HepG2 (cell line): ENCODE data around the gene TGFBR1. TPM values are rescaled to one million over a fixed set of nuclear protein-coding genes. Genes with fewer than 3 reads are reported as not detected.

Experiments used
- ARNTL ChIP-seq: sonication (generic); formaldehyde crosslinking; IDR thresholded peaks from 2 replicates; pipeline ENCODE4 v1.4.0; 2020; ENCODE audit warnings: mild to moderate bottlenecking, missing genetic modification reagents
- CBX5 ChIP-seq: sonication (generic); formaldehyde crosslinking; IDR thresholded peaks from 2 replicates; pipeline ENCODE4 v1.4.0; 2020; ENCODE audit warnings: missing genetic modification reagents, borderline replicate concordance
- CHD2 ChIP-seq: IDR thresholded peaks from 2 replicates; pipeline ENCODE4 v1.6.1; 2011; ENCODE audit warnings: low read depth, low read length, improper control_type of control experiment
- CREM ChIP-seq, 2 experiments: sonication (generic) in 1 of 2; formaldehyde crosslinking in 1 of 2; IDR thresholded peaks; 2 replicates each; pipeline versions ENCODE4 v1.4.0 to v1.6.1; 2016 to 2020; ENCODE audit warnings: antibody characterized with exemption in 1 of 2, mild to moderate bottlenecking in 1 of 2, missing genetic modification reagents in 1 of 2
- GATA4 ChIP-seq: sonication (generic); IDR thresholded peaks from 2 replicates; pipeline ENCODE4 v1.6.1; 2016; ENCODE audit warnings: antibody characterized with exemption, low read depth, borderline replicate concordance
- HES4 ChIP-seq: sonication (generic); formaldehyde crosslinking; IDR thresholded peaks from 2 replicates; pipeline ENCODE4 v1.9.0; 2021; ENCODE audit warnings: mild to moderate bottlenecking, missing genetic modification reagents, borderline replicate concordance
- KDM5A ChIP-seq: fragments of 200-600 bp; sonication (generic); IDR thresholded peaks from 2 replicates; pipeline ENCODE4 v1.7.0; 2018; ENCODE audit warnings: antibody characterized with exemption, mild to moderate bottlenecking, low read length, borderline replicate concordance
- RBAK ChIP-seq: sonication (generic); formaldehyde crosslinking; IDR thresholded peaks from 2 replicates; pipeline ENCODE4 v1.5.1; 2020; ENCODE audit warnings: mild to moderate bottlenecking, missing genetic modification reagents
- SAP130 ChIP-seq: IDR thresholded peaks from 2 replicates; pipeline ENCODE4 v1.6.1; 2016; ENCODE audit warnings: low read depth
- SOX13 ChIP-seq, 3 experiments: fragments of 450-650 bp in 1 of 3; sonication (generic) in 1 of 3; formaldehyde crosslinking in 1 of 3; IDR thresholded peaks in 2 of 3; conservative IDR thresholded peaks in 1 of 3; 2 replicates each; pipeline versions ENCODE4 v1.5.0 to v1.6.1; 2016 to 2020; ENCODE audit warnings: antibody characterized with exemption in 1 of 3, mild to moderate bottlenecking in 1 of 3, missing compliant biosample characterization in 1 of 3, missing genetic modification reagents in 1 of 3, moderate library complexity in 1 of 3
- SP1 ChIP-seq, 2 experiments: fragments of 450-650 bp in 1 of 2; sonication (generic) in 1 of 2; formaldehyde crosslinking in 1 of 2; IDR thresholded peaks; 2 replicates each; pipeline versions ENCODE4 v1.4.0 to v1.6.1; 2016 to 2020; ENCODE audit warnings: missing genetic modification reagents in 1 of 2
- SPEN ChIP-seq: sonication (generic); formaldehyde crosslinking; IDR thresholded peaks from 2 replicates; pipeline ENCODE4 v1.5.1; 2020; ENCODE audit warnings: low read depth, mild to moderate bottlenecking, missing genetic modification reagents
- TBX2 ChIP-seq: sonication (generic); formaldehyde crosslinking; IDR thresholded peaks from 2 replicates; pipeline ENCODE4 v1.5.0; 2020; ENCODE audit warnings: missing genetic modification reagents, mild to moderate bottlenecking, borderline replicate concordance
- ZBTB42 ChIP-seq: sonication (generic); formaldehyde crosslinking; IDR thresholded peaks from 2 replicates; pipeline ENCODE4 v1.5.0; 2020; ENCODE audit warnings: mild to moderate bottlenecking, missing genetic modification reagents
- ZNF33B ChIP-seq: sonication (generic); formaldehyde crosslinking; IDR thresholded peaks from 2 replicates; pipeline ENCODE4 v1.5.1; 2020; ENCODE audit warnings: mild to moderate bottlenecking, missing genetic modification reagents
- ZNF678 ChIP-seq: sonication (generic); formaldehyde crosslinking; IDR thresholded peaks from 2 replicates; pipeline ENCODE4 v1.4.0; 2020; ENCODE audit warnings: mild to moderate bottlenecking, missing genetic modification reagents
- polyA plus RNA-seq, 8 experiments: library from polyadenylated mRNA; depleted of rRNA in 3 of 8; stranded (reverse) in 7 of 8; unstranded in 1 of 8; fragments of >200 nt; fragmentation: Illumina TruSeq in 4 of 8; extraction: Trizol in 4 of 8; gene quantifications; 2 replicates each; pipeline versions ENCODE4 v1.2.1 to v1.2.3, GENCODE V29; 2011 to 2016; ENCODE audit warnings: low read depth in 4 of 8, missing spikeins in 1 of 8, mixed read lengths in 1 of 8; ENCODE audit not compliant: insufficient read depth in 1 of 8
- total RNA-seq, 5 experiments: library from RNA; depleted of rRNA; stranded (reverse); fragments of >200 nt; fragmentation: Illumina TruSeq; extraction: Trizol; gene quantifications; 2 replicates each; pipeline ENCODE4 v1.2.3, GENCODE V29; 2016; ENCODE audit warnings: low read depth in 1 of 5
- TF ChIP-seq, protein P1 (sequence below), 2 experiments: IDR thresholded peaks; 2 replicates each; pipeline ENCODE4 v1.6.1; 2011 to 2012; ENCODE audit warnings: low read length in 2 of 2, borderline replicate concordance in 1 of 2, low read depth in 1 of 2, mild to moderate bottlenecking in 1 of 2, moderate library complexity in 1 of 2
- TF ChIP-seq, protein P2 (sequence below): sonication (generic); formaldehyde crosslinking; IDR thresholded peaks from 2 replicates; pipeline ENCODE4 v1.8.1; 2023; ENCODE audit warnings: mild to moderate bottlenecking, missing genetic modification reagents
- TF ChIP-seq, protein P3 (sequence below): IDR thresholded peaks from 2 replicates; pipeline ENCODE4 v1.4.0; 2020; ENCODE audit warnings: mild to moderate bottlenecking, missing genetic modification reagents

Gene TGFBR1
- total and polyA plus RNA-seq, 2 of the 13 experiments (the other 11 are each of a cell fraction or from before 2014, with no cell fraction given), result 16.8 to 23.9 TPM

DNA sequence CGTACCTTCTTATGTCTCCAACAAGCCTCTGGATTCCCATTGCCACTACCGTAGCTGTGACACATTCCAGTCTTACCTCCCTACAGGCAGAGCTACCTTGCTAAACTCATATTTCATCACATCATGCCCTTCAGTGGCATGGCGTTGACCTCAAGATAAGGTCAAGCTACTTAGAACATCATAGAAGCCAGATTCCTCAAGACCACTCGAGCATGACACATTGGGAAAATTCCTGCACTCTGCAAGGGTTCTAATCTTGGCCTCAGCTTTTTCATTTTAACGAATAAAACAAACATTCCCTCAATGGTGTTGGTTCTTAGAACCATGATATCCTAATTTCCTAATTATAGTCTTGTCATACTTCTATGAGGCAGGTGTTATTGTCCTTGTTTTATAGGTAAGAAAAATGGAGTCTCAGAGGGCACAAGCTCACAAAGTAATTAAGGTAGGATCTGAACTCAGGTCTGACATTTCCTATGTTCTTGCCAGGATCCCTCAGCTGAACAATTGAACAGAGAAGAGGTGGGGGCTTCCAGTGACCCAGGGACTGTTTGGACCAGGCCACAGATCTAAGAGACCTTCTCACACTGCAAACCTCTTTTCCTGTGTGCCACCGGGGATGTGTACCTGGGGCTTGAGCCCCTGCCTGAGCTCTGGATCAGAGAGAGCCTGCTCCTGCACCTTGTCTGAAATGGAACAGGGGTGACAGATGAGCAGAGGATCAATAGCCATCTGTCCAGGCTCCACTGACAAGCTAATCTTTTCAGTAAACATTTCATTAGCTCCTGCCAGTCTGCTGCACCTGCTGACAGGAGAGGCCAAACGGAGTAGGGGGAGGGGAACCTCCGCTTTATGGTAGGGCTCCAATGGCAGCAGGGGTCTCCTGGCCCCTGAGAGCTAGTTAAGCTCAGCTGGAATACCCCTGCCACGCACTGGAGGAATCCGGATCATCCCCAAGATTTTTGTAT is 67.5 kb downstream of the TGFBR1 start (continued):
- TF ChIP-seq, protein P1, sequence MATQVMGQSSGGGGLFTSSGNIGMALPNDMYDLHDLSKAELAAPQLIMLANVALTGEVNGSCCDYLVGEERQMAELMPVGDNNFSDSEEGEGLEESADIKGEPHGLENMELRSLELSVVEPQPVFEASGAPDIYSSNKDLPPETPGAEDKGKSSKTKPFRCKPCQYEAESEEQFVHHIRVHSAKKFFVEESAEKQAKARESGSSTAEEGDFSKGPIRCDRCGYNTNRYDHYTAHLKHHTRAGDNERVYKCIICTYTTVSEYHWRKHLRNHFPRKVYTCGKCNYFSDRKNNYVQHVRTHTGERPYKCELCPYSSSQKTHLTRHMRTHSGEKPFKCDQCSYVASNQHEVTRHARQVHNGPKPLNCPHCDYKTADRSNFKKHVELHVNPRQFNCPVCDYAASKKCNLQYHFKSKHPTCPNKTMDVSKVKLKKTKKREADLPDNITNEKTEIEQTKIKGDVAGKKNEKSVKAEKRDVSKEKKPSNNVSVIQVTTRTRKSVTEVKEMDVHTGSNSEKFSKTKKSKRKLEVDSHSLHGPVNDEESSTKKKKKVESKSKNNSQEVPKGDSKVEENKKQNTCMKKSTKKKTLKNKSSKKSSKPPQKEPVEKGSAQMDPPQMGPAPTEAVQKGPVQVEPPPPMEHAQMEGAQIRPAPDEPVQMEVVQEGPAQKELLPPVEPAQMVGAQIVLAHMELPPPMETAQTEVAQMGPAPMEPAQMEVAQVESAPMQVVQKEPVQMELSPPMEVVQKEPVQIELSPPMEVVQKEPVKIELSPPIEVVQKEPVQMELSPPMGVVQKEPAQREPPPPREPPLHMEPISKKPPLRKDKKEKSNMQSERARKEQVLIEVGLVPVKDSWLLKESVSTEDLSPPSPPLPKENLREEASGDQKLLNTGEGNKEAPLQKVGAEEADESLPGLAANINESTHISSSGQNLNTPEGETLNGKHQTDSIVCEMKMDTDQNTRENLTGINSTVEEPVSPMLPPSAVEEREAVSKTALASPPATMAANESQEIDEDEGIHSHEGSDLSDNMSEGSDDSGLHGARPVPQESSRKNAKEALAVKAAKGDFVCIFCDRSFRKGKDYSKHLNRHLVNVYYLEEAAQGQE (IDR thresholded peaks at IDR 0.05; ENCODE audit: borderline replicate concordance in 1 of 2, low read depth in 1 of 2, low read length in 2 of 2), result no peak
- no peak for TF ChIP-seq KDM5A
- TF ChIP-seq ARNTL, result no peak
- TF ChIP-seq ZNF678 (CRISPR knock-in tag), result no peak
- TF ChIP-seq GATA4, result no peak
- TF ChIP-seq CREM (IDR thresholded peaks at IDR 0.05), result no peak
- TF ChIP-seq CREM (CRISPR knock-in tag; IDR thresholded peaks at IDR 0.05), result no peak
- TF ChIP-seq SOX13 (IDR thresholded peaks at IDR 0.05), result peak; percentile 61
- peak in 1 of 2 experiments; percentile 91; a peak in 2 of 4 replicates for TF ChIP-seq SOX13 (CRISPR knock-in tag; conservative IDR thresholded peaks at IDR 0.05 in 1 of 2, IDR thresholded peaks at IDR 0.05 in 1 of 2)
- TF ChIP-seq CHD2, result no peak
- TF ChIP-seq RBAK (CRISPR knock-in tag), result 0 out of 2 replicates have a peak, but pooled peaks have one; percentile 34
- TF ChIP-seq ZBTB42 (CRISPR knock-in tag), result no peak
- no peak for TF ChIP-seq SP1 (IDR thresholded peaks at IDR 0.05)
- no peak for TF ChIP-seq SP1 (CRISPR knock-in tag; IDR thresholded peaks at IDR 0.05)
- TF ChIP-seq, protein P2, sequence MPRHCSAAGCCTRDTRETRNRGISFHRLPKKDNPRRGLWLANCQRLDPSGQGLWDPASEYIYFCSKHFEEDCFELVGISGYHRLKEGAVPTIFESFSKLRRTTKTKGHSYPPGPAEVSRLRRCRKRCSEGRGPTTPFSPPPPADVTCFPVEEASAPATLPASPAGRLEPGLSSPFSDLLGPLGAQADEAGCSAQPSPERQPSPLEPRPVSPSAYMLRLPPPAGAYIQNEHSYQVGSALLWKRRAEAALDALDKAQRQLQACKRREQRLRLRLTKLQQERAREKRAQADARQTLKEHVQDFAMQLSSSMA, result peak; percentile 59; the same call in 1 of the 2 replicates
- TF ChIP-seq, protein P3, sequence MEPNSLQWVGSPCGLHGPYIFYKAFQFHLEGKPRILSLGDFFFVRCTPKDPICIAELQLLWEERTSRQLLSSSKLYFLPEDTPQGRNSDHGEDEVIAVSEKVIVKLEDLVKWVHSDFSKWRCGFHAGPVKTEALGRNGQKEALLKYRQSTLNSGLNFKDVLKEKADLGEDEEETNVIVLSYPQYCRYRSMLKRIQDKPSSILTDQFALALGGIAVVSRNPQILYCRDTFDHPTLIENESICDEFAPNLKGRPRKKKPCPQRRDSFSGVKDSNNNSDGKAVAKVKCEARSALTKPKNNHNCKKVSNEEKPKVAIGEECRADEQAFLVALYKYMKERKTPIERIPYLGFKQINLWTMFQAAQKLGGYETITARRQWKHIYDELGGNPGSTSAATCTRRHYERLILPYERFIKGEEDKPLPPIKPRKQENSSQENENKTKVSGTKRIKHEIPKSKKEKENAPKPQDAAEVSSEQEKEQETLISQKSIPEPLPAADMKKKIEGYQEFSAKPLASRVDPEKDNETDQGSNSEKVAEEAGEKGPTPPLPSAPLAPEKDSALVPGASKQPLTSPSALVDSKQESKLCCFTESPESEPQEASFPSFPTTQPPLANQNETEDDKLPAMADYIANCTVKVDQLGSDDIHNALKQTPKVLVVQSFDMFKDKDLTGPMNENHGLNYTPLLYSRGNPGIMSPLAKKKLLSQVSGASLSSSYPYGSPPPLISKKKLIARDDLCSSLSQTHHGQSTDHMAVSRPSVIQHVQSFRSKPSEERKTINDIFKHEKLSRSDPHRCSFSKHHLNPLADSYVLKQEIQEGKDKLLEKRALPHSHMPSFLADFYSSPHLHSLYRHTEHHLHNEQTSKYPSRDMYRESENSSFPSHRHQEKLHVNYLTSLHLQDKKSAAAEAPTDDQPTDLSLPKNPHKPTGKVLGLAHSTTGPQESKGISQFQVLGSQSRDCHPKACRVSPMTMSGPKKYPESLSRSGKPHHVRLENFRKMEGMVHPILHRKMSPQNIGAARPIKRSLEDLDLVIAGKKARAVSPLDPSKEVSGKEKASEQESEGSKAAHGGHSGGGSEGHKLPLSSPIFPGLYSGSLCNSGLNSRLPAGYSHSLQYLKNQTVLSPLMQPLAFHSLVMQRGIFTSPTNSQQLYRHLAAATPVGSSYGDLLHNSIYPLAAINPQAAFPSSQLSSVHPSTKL (CRISPR knock-in tag), result peak; percentile 88
- no peak for TF ChIP-seq ZNF33B (CRISPR knock-in tag)
- TF ChIP-seq SAP130 (CRISPR knock-in tag), result peak; percentile 80
- TF ChIP-seq SPEN (CRISPR knock-in tag), result no peak
- no peak for TF ChIP-seq HES4 (CRISPR knock-in tag)
- peak; percentile 75 for TF ChIP-seq CBX5 (CRISPR knock-in tag)
- peak; percentile 93 for TF ChIP-seq TBX2 (CRISPR knock-in tag)
